ENCODE results near the gene CTSC.

The CTSC gene

DNA sequence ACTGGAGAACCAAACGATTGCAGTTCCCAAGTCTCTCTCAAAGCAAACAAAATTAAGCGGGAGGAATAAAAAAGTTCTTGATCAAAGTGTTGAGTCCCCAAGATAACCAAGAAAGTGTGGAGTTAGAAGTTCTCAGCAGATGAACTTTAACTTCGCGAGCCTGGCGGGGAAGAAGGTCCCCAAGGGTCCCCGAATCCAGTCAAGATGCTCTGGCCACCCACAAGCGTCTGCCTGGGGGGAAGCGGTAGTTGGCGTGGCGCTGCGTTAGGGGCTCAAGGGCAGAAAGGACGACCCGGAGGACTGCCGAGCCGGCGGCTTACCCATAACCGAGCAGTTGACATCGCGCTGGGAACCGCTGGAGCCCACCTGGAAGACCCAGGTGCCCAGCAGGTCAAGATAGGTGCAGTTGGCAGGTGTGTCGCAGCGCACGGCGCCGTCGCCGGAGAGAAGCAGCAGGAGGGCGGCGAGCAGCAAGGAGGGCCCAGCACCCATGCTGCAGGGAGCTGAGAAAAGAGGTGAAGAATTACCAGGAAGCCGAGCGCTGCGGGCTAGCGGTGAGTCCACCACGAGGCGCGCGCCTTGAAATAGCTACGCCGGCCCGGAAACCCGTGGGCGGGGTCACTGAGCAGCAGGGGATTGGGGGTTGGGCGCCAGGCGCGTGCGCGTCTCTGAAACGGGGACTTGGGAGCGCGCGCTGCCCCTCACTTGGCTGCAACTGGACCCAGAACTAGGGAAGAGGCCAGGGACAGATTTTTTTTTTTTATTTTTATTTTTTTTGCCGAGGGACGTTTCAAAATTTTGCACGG is at the start of gene CTSC (continued):
- TF ChIP-seq, protein P1, sequence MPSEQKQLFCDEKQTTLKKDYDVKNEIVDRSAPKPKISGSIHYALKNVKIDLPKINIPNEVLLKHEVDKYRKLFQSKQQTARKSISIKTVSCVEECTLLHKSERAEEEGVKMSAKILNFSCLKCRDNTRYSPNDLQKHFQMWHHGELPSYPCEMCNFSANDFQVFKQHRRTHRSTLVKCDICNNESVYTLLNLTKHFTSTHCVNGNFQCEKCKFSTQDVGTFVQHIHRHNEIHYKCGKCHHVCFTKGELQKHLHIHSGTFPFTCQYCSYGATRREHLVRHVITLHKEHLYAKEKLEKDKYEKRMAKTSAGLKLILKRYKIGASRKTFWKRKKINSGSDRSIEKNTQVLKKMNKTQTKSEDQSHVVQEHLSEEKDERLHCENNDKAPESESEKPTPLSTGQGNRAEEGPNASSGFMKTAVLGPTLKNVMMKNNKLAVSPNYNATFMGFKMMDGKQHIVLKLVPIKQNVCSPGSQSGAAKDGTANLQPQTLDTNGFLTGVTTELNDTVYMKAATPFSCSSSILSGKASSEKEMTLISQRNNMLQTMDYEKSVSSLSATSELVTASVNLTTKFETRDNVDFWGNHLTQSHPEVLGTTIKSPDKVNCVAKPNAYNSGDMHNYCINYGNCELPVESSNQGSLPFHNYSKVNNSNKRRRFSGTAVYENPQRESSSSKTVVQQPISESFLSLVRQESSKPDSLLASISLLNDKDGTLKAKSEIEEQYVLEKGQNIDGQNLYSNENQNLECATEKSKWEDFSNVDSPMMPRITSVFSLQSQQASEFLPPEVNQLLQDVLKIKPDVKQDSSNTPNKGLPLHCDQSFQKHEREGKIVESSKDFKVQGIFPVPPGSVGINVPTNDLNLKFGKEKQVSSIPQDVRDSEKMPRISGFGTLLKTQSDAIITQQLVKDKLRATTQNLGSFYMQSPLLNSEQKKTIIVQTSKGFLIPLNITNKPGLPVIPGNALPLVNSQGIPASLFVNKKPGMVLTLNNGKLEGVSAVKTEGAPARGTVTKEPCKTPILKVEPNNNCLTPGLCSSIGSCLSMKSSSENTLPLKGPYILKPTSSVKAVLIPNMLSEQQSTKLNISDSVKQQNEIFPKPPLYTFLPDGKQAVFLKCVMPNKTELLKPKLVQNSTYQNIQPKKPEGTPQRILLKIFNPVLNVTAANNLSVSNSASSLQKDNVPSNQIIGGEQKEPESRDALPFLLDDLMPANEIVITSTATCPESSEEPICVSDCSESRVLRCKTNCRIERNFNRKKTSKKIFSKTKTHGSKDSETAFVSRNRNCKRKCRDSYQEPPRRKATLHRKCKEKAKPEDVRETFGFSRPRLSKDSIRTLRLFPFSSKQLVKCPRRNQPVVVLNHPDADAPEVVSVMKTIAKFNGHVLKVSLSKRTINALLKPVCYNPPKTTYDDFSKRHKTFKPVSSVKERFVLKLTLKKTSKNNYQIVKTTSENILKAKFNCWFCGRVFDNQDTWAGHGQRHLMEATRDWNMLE (tag by site-specific recombination; conservative IDR thresholded peaks at IDR 0.05; ENCODE audit: low read depth) = no peak
- TF ChIP-seq, protein P2, sequence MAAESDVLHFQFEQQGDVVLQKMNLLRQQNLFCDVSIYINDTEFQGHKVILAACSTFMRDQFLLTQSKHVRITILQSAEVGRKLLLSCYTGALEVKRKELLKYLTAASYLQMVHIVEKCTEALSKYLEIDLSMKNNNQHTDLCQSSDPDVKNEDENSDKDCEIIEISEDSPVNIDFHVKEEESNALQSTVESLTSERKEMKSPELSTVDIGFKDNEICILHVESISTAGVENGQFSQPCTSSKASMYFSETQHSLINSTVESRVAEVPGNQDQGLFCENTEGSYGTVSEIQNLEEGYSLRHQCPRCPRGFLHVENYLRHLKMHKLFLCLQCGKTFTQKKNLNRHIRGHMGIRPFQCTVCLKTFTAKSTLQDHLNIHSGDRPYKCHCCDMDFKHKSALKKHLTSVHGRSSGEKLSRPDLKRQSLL (tag by site-specific recombination; IDR thresholded peaks at IDR 0.05) = 0 out of 2 replicates have a peak, but pooled peaks have one; percentile 35
- TF ChIP-seq, protein P3, sequence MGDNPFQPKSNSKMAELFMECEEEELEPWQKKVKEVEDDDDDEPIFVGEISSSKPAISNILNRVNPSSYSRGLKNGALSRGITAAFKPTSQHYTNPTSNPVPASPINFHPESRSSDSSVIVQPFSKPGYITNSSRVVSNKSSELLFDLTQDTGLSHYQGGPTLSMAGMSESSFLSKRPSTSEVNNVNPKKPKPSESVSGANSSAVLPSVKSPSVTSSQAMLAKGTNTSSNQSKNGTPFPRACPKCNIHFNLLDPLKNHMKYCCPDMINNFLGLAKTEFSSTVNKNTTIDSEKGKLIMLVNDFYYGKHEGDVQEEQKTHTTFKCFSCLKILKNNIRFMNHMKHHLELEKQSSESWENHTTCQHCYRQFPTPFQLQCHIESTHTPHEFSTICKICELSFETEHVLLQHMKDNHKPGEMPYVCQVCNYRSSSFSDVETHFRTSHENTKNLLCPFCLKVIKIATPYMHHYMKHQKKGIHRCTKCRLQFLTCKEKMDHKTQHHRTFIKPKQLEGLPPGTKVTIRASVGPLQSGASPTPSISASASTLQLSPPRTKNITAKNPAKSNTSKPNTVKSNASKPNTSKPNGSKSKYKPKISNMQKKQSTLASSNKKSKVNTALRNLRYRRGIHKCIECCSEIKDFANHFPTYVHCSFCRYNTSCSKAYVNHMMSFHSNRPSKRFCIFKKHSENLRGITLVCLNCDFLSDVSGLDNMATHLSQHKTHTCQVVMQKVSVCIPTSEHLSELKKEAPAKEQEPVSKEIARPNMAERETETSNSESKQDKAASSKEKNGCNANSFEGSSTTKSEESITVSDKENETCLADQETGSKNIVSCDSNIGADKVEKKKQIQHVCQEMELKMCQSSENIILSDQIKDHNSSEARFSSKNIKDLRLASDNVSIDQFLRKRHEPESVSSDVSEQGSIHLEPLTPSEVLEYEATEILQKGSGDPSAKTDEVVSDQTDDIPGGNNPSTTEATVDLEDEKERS (tag by site-specific recombination; IDR thresholded peaks at IDR 0.05) = no peak
- TF ChIP-seq, protein P4, sequence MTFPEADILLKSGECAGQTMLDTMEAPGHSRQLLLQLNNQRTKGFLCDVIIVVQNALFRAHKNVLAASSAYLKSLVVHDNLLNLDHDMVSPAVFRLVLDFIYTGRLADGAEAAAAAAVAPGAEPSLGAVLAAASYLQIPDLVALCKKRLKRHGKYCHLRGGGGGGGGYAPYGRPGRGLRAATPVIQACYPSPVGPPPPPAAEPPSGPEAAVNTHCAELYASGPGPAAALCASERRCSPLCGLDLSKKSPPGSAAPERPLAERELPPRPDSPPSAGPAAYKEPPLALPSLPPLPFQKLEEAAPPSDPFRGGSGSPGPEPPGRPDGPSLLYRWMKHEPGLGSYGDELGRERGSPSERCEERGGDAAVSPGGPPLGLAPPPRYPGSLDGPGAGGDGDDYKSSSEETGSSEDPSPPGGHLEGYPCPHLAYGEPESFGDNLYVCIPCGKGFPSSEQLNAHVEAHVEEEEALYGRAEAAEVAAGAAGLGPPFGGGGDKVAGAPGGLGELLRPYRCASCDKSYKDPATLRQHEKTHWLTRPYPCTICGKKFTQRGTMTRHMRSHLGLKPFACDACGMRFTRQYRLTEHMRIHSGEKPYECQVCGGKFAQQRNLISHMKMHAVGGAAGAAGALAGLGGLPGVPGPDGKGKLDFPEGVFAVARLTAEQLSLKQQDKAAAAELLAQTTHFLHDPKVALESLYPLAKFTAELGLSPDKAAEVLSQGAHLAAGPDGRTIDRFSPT (tag by site-specific recombination; IDR thresholded peaks at IDR 0.05) = no peak
- TF ChIP-seq ZNF837 (tag by site-specific recombination; IDR thresholded peaks at IDR 0.05) (no peak), KLF8 (tag by site-specific recombination; IDR thresholded peaks at IDR 0.05) (0 out of 2 replicates have a peak, but pooled peaks have one; percentile 40), ZNF311 (tag by site-specific recombination; IDR thresholded peaks at IDR 0.05; ENCODE audit: borderline replicate concordance) (no peak), SCRT2 (tag by site-specific recombination; IDR thresholded peaks at IDR 0.05) (no peak), ZNF791 (tag by site-specific recombination; IDR thresholded peaks at IDR 0.05) (no peak), ZNF223 (tag by site-specific recombination; IDR thresholded peaks at IDR 0.05) (no peak), KLF16 (tag by site-specific recombination; IDR thresholded peaks at IDR 0.05) (peak; percentile 32; the same call in 1 of the 2 replicates), ZNF76 (tag by site-specific recombination; IDR thresholded peaks at IDR 0.05; ENCODE audit: borderline replicate concordance, low read depth) (peak; percentile 64; the same call in 1 of the 2 replicates), ZNF571 (tag by site-specific recombination; IDR thresholded peaks at IDR 0.05) (no peak)
- TF ChIP-seq, protein P5, sequence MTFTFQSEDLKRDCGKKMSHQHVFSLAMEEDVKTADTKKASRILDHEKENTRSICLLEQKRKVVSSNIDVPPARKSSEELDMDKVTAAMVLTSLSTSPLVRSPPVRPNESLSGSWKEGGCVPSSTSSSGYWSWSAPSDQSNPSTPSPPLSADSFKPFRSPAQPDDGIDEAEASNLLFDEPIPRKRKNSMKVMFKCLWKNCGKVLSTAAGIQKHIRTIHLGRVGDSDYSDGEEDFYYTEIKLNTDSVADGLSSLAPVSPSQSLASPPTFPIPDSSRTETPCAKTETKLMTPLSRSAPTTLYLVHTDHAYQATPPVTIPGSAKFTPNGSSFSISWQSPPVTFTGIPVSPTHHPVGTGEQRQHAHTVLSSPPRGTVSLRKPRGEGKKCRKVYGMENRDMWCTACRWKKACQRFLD (tag by site-specific recombination; IDR thresholded peaks at IDR 0.05) = no peak
- TF ChIP-seq, protein P6, sequence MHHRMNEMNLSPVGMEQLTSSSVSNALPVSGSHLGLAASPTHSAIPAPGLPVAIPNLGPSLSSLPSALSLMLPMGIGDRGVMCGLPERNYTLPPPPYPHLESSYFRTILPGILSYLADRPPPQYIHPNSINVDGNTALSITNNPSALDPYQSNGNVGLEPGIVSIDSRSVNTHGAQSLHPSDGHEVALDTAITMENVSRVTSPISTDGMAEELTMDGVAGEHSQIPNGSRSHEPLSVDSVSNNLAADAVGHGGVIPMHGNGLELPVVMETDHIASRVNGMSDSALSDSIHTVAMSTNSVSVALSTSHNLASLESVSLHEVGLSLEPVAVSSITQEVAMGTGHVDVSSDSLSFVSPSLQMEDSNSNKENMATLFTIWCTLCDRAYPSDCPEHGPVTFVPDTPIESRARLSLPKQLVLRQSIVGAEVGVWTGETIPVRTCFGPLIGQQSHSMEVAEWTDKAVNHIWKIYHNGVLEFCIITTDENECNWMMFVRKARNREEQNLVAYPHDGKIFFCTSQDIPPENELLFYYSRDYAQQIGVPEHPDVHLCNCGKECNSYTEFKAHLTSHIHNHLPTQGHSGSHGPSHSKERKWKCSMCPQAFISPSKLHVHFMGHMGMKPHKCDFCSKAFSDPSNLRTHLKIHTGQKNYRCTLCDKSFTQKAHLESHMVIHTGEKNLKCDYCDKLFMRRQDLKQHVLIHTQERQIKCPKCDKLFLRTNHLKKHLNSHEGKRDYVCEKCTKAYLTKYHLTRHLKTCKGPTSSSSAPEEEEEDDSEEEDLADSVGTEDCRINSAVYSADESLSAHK (tag by site-specific recombination; IDR thresholded peaks at IDR 0.05) = no peak
